Uterus (tissue), 2 donors: ENCODE measurements around the gene ZNF726.

ENCODE experiments used
- POLR2A ChIP-seq, 2 donors: fragments of 450-650 bp; IDR thresholded peaks; one replicate each; pipeline ENCODE4 v1.6.1; 2016; ENCODE audit warnings: antibody characterized with exemption in 2 of 2, mild to moderate bottlenecking in 1 of 2, moderate library complexity in 1 of 2
- TF ChIP-seq, protein P1 (sequence below), 4 experiments: fragments of 200-600 bp in 2 of 4; fragments of 450-650 bp in 2 of 4; sonication (generic) in 2 of 4; IDR thresholded peaks; one replicate each; pipeline ENCODE4 v1.5.1; 2016 to 2019; ENCODE audit warnings: antibody characterized with exemption in 4 of 4, mild to moderate bottlenecking in 2 of 4, moderate library complexity in 1 of 4

GRCh38 chr19:23957660-23958281 is 43.1 kb downstream of the ZNF726 start:
- TF ChIP-seq, protein P1, sequence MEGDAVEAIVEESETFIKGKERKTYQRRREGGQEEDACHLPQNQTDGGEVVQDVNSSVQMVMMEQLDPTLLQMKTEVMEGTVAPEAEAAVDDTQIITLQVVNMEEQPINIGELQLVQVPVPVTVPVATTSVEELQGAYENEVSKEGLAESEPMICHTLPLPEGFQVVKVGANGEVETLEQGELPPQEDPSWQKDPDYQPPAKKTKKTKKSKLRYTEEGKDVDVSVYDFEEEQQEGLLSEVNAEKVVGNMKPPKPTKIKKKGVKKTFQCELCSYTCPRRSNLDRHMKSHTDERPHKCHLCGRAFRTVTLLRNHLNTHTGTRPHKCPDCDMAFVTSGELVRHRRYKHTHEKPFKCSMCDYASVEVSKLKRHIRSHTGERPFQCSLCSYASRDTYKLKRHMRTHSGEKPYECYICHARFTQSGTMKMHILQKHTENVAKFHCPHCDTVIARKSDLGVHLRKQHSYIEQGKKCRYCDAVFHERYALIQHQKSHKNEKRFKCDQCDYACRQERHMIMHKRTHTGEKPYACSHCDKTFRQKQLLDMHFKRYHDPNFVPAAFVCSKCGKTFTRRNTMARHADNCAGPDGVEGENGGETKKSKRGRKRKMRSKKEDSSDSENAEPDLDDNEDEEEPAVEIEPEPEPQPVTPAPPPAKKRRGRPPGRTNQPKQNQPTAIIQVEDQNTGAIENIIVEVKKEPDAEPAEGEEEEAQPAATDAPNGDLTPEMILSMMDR (IDR thresholded peaks at IDR 0.05): no peak
- TF ChIP-seq POLR2A (IDR thresholded peaks at IDR 0.05): no peak
